Measurements from ENCODE around the gene UFC1. TPM values are rescaled to one million over a fixed set of nuclear protein-coding genes. Genes with fewer than 3 reads are reported as not detected.

UFC1 gene
- polyA plus RNA-seq, 1 donor from 2014 or later = 104 TPM

GRCh38 chr1:161185732-161186311 is 32.0 kb downstream of the UFC1 start:
- no peaks in the 10 kb centered on the region for H4K20me1 ChIP-seq (ENCODE audit: insufficient read depth)
- H3F3A ChIP-seq (ENCODE audit: insufficient read depth, low read length, poor library complexity, severe bottlenecking) = no peaks in the 10 kb centered on the region
- no peak overlapping the region for H3K4me3 ChIP-seq (ENCODE audit: low read length)
- H3K79me2 ChIP-seq (replicated peaks; ENCODE audit: insufficient read depth, low read length) = no peaks in the 10 kb centered on the region
- no peak overlapping the region for H3K4me2 ChIP-seq (ENCODE audit: low read length)
- no peaks in the 10 kb centered on the region for H3K36me3 ChIP-seq (ENCODE audit: insufficient read depth, low read length)
- H2AFZ ChIP-seq (ENCODE audit: low read depth, low read length) = no peak overlapping the region
- H3K27me3 ChIP-seq (ENCODE audit: insufficient read depth, low read depth, low read length) = no peaks in the 10 kb centered on the region
- TF ChIP-seq POLR2AphosphoS5 (IDR thresholded peaks at IDR 0.05) (no peak), TAF1 (IDR thresholded peaks at IDR 0.05; ENCODE audit: low read depth) (no peak), REST (IDR thresholded peaks at IDR 0.05; ENCODE audit: borderline replicate concordance) (no peak), RAD21 (conservative IDR thresholded peaks at IDR 0.05) (no peak), EZH2 (IDR thresholded peaks at IDR 0.05; ENCODE audit: borderline replicate concordance, insufficient read depth, low read length, poor library complexity, severe bottlenecking) (no peak), SMC3 (conservative IDR thresholded peaks at IDR 0.05; ENCODE audit: poor library complexity) (no peak), EP300 (conservative IDR thresholded peaks at IDR 0.05; ENCODE audit: poor library complexity, severe bottlenecking) (no peak), CTCF (IDR thresholded peaks at IDR 0.05; ENCODE audit: poor library complexity, severe bottlenecking) (no peak), MXI1 (conservative IDR thresholded peaks at IDR 0.05; ENCODE audit: poor library complexity, severe bottlenecking) (no peak)
- no peaks in the 10 kb centered on the region for H3K9me2 ChIP-seq (ENCODE audit: insufficient read depth, low read length)
- H3K9ac ChIP-seq (ENCODE audit: low read length) = no peak overlapping the region
- H3K27ac ChIP-seq (ENCODE audit: low read length) = no peak overlapping the region
- no peaks in the 10 kb centered on the region for H3K9me3 ChIP-seq (ENCODE audit: low read length)

- H3K27ac ChIP-seq (ENCODE audit: low read length) = no peak overlapping the region
- no peak overlapping the region for H2AFZ ChIP-seq (ENCODE audit: low read depth, low read length)
- TF ChIP-seq EP300 (conservative IDR thresholded peaks at IDR 0.05; ENCODE audit: poor library complexity, severe bottlenecking) = no peak
- no peak for TF ChIP-seq TAF1 (IDR thresholded peaks at IDR 0.05; ENCODE audit: low read depth)
- no peak for TF ChIP-seq REST (IDR thresholded peaks at IDR 0.05; ENCODE audit: borderline replicate concordance)
- TF ChIP-seq RAD21 (conservative IDR thresholded peaks at IDR 0.05) = no peak
- TF ChIP-seq POLR2AphosphoS5 (IDR thresholded peaks at IDR 0.05) = no peak
- no peak for TF ChIP-seq EZH2 (IDR thresholded peaks at IDR 0.05; ENCODE audit: borderline replicate concordance, insufficient read depth, low read length, poor library complexity, severe bottlenecking)
- TF ChIP-seq CTCF (IDR thresholded peaks at IDR 0.05; ENCODE audit: poor library complexity, severe bottlenecking) = no peak
- no peak for TF ChIP-seq MXI1 (conservative IDR thresholded peaks at IDR 0.05; ENCODE audit: poor library complexity, severe bottlenecking)
- no peak for TF ChIP-seq SMC3 (conservative IDR thresholded peaks at IDR 0.05; ENCODE audit: poor library complexity)
- H3K36me3 ChIP-seq (ENCODE audit: insufficient read depth, low read length) = no peaks in the 10 kb centered on the region
- no peaks in the 10 kb centered on the region for H3K79me2 ChIP-seq (replicated peaks; ENCODE audit: insufficient read depth, low read length)
- H3K4me3 ChIP-seq (ENCODE audit: low read length) = no peak overlapping the region
- H4K20me1 ChIP-seq (ENCODE audit: insufficient read depth) = no peaks in the 10 kb centered on the region
- no peaks in the 10 kb centered on the region for H3K9me3 ChIP-seq (ENCODE audit: low read length)
- no peak overlapping the region for H3K9ac ChIP-seq (ENCODE audit: low read length)
- H3K27me3 ChIP-seq (ENCODE audit: insufficient read depth, low read depth, low read length) = no peaks in the 10 kb centered on the region
- no peaks in the 10 kb centered on the region for H3K9me2 ChIP-seq (ENCODE audit: insufficient read depth, low read length)
- H3F3A ChIP-seq (ENCODE audit: insufficient read depth, low read length, poor library complexity, severe bottlenecking) = no peaks in the 10 kb centered on the region
- no peak overlapping the region for H3K4me2 ChIP-seq (ENCODE audit: low read length)
These were observed 33.5 kb downstream of the UFC1 start for GRCh38 chr1:161187311-161187710.
